ENCODE results near the gene COL8A1. TPM values are rescaled to one million over a fixed set of nuclear protein-coding genes. Genes with fewer than 3 reads are reported as not detected.

Gene COL8A1
- total RNA-seq, 1 experiment from 2014 or later, result 0.87 TPM

- no peak overlapping the region for H3K4me3 Mint-ChIP-seq
- H3K4me1 Mint-ChIP-seq, result 0 out of 2 replicates have a peak, but pooled peaks cover 4% of the 10 kb centered on the region
- H3K9me3 Mint-ChIP-seq, result peaks cover under 1% of the 10 kb centered on the region; the same call in 1 of the 2 replicates
- H3K27ac Mint-ChIP-seq, result no peak overlapping the region
- ATAC-seq, result no peak
- ChIA-PET POLR2A (no interaction called here), CTCF (interaction anchor here (0.8 to 1.2 kb wide), 2 partner anchors 58 to 66 kb away, joined by 3 to 4 read pairs; no protein-coding TSS in a partner anchor)
- DNase-seq (ENCODE audit: low spot score), result no peak
- no peaks in the 10 kb centered on the region for H3K27me3 Mint-ChIP-seq (ENCODE audit: low read depth)
- H3K36me3 Mint-ChIP-seq, result no peaks in the 10 kb centered on the region
- no peak for TF ChIP-seq ZNF219 (CRISPR knock-in tag; IDR thresholded peaks at IDR 0.05; ENCODE audit: borderline replicate concordance)
- TF ChIP-seq JUN (CRISPR knock-in tag; IDR thresholded peaks at IDR 0.05), result no peak
- no peak for TF ChIP-seq TEAD1 (CRISPR knock-in tag; IDR thresholded peaks at IDR 0.05)
- no peak for TF ChIP-seq JAZF1 (CRISPR knock-in tag; IDR thresholded peaks at IDR 0.05)
- TF ChIP-seq HMGXB4 (CRISPR knock-in tag; IDR thresholded peaks at IDR 0.05), result no peak
- no peak for TF ChIP-seq CDX4 (CRISPR knock-in tag; IDR thresholded peaks at IDR 0.05; ENCODE audit: borderline replicate concordance)
- TF ChIP-seq ZNF512 (CRISPR knock-in tag; IDR thresholded peaks at IDR 0.05; ENCODE audit: borderline replicate concordance), result no peak
- TF ChIP-seq ZMAT4 (CRISPR knock-in tag; IDR thresholded peaks at IDR 0.05), result no peak
- TF ChIP-seq ZNF138 (CRISPR knock-in tag; conservative IDR thresholded peaks at IDR 0.05), result no peak
- no peak for TF ChIP-seq FOXK1 (CRISPR knock-in tag; IDR thresholded peaks at IDR 0.05)
- no peak for TF ChIP-seq NR3C1 (CRISPR knock-in tag; conservative IDR thresholded peaks at IDR 0.05; ENCODE audit: low read depth)
- TF ChIP-seq ATF2 (CRISPR knock-in tag; IDR thresholded peaks at IDR 0.05; ENCODE audit: borderline replicate concordance, low read depth), result no peak
- no peak for TF ChIP-seq E2F4 (CRISPR knock-in tag; IDR thresholded peaks at IDR 0.05; ENCODE audit: borderline replicate concordance, low read depth)
- TF ChIP-seq ERG (CRISPR knock-in tag; IDR thresholded peaks at IDR 0.05), result no peak
- no peak for TF ChIP-seq ZSCAN18 (CRISPR knock-in tag; IDR thresholded peaks at IDR 0.05)
- TF ChIP-seq HMGA2 (CRISPR knock-in tag; IDR thresholded peaks at IDR 0.05), result no peak
- no peak for TF ChIP-seq MLX (CRISPR knock-in tag; IDR thresholded peaks at IDR 0.05)
- no peak for TF ChIP-seq ZBTB43 (CRISPR knock-in tag; IDR thresholded peaks at IDR 0.05)
These were observed 64.9 kb downstream of the COL8A1 start for GRCh38 chr3:99702953-99703943.

Data from WTC11 (cell line).